GM18873 (cell line): Measurements from ENCODE around the gene SPACA4.

Experiments used
- ATAC-seq: cut with Tn5 transposase; IDR thresholded peaks from one replicate; pipeline ENCODE4 v1.9.1; 2021; ENCODE audit warnings: mild to moderate bottlenecking, moderate library complexity, moderate number of reproducible peaks; ENCODE audit not compliant: unreplicated experiment, low FRiP score

Gene SPACA4

DNA sequence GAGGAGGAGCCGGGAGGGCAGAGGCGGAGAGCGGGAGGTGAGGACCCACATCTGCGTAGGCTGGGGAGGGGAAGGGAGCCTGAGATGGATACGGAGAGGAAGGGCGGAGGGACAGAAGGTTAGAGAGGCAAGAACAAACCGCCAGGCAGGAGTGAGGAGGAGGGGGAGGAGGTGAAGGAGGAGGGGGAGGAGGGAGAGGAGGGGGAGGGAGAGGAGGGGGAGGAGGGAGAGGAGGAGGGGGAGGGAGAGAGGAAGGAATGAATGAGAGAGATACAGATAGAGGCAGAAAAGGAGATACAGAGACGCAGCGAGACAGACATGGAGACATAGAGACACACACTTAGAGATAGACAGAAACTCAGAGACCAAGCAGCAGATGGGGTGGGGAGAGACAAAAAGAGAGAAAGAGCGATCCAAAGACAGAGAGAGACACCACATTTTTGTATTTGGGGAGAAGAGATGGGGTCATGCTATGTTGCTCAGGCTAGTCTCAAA is 40.2 kb downstream of the SPACA4 start:
- no peak for ATAC-seq

DNA sequence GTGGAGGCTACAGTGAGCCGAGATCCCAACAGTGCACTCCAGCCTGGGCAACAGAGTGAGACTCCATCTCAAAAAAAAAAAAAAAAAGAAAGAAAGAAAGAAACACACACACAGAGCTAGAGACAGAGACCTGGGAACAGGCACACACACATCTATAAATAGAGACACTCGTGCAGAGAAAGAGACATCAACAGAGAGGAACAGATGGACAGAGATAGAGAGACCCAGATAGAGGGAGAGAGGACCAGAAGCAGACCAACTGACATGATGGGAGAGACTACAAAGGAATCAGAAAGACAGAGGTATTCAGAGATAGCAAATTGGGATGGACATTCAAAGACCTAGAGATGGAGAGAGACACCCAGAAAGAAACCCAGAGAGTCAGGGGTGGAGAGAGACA is 41.6 kb downstream of the SPACA4 start:
- no peak for ATAC-seq

DNA sequence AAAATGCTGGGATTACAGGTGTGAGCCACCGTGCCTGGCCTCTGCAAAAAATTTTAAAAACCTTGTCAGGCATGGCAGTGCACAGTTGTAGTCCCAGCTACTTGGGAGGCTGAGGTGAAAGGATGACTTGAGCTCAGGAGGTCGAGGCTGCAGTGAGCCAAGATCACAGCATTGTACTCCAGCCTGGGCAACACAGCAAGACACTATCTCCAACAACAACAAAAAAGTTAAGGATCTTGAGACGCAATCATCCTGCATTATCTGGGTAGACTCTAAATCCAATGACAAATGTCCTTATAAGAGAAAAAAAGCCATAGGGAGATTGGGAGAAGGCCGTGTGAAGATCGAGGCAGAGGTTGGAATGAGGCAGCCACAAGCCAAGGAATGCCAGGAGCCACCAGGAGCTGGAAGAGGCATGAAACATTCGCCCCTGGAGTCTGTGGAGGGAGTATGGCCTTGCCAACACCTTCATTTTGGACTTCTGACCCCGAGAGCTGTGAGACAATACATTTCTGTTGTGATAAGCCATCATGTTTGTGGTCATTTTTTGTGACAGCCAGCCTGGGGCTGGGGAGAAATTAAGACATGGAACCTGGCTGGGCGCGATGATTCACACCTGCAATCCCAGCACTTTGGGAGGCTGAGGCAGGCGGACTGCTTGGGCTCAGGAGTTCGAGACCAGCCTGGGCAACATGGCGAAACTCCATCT is 44.6 kb downstream of the SPACA4 start:
- no peak for ATAC-seq

DNA sequence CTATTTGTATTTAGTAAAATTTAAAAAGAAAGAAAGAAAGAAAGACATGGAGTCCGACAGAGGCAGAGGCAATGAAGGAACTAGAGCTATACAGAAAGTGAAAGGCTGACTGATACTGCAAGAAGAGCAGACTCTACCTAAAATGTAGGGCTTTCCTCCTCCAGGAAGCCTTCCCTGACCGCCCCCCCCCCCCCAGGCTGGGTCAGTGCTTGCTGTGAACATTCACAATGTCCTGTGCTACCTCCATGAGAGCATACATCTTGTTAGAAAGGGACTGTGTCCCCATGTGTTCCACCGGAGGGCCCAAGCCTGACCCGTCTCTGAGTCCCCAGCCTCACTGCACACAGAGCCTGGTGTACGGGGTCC is 45.1 kb downstream of the SPACA4 start:
- ATAC-seq, result no peak

DNA sequence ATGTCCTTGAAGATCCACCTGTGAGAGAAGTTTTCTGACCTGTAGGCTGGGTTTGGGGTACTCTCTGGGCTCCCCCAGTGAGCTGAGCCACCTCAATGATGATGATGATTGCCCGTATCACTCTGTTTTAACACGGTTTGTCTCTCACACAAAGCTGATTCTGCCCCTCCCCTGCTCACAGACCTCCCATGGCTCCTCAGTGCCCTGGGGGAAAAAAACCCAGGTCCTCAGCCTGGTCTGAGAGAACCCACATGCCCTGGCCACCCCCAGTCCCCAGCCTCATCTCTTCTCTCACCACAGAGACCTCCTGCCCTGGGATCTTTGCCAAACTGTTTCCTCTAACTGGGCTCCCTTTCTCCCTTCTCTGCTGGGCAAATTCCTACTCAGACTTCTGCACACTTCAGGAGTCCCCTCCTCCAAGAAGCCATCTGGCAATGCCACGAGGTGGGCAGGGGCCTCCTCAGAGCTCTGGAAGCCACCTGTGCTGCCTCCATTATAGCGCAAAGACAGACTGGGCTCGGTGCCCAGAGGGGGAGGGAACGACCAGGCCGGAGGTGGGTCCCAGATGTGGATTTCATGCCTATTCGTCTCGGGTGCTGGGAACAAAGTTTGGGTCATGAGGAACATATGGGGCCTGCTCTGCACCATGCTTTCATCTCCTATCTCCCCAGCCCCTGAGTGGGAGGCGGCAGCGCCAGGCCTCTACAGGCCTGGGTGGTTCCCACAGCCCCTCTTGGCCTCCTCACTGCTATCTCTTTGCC is 47.9 kb downstream of the SPACA4 start:
- no peak for ATAC-seq

DNA sequence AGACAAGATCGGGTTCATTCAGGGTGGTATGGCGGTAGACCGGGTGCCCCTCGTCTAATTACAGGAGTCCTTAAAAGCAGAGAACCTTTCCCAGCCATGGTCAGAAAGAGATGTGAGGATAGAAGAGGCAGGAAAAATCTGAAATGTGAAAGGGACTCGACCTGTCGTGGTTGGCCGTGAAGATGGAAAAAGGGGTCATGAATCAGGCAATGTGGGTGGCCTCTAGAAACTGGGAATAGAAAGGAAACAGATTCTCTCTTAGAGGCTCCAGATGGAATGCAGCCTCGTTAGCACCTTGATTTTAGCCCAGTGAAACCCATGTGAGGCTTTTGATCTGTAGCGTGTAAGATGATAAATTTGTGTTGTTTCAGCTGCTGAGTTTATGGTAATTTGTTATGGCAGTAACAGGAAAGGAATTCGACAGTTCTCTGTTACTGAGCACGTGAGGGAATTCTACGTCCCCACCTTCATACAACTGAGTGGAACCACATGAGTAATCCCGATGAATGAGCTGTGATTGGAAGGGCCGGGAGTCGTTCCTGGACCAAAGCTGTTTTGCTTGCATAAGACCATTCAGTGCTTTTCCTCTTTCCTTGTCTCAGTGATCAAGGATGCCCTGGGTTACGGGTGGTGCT is 50.4 kb downstream of the SPACA4 start:
- no peak for ATAC-seq
